OCI-LY7 (cell line): Measurements from ENCODE around the gene CCDC57. TPM values are rescaled to one million over a fixed set of nuclear protein-coding genes. Genes with fewer than 3 reads are reported as not detected.

Experiments
- BruUV-seq: library from RNA; stranded (reverse); fragments of 400-500 nt; replicated peaks from 2 replicates; lab custom pipeline; 2021; lab: Mats Ljungman, UMichigan
- CTCF ChIA-PET: fragments of 300-600 bp; sonication (Branson Sonifier 250); formaldehyde crosslinking; loops from one replicate; lab custom pipeline; 2022; ENCODE audit warnings: antibody characterized with exemption; ENCODE audit not compliant: unreplicated experiment; lab: Charles Lee
- POLR2A ChIA-PET: fragments of 300-600 bp; sonication (Branson Sonifier 250); formaldehyde crosslinking; loops from one replicate; lab custom pipeline; 2022; ENCODE audit warnings: antibody characterized with exemption; lab: Charles Lee
- DNase-seq: peaks from one replicate; pipeline ENCODE4 v3.0.0-alpha.2; 2015; ENCODE audit warnings: low spot score
- H2AFZ ChIP-seq: fragments of 200-600 bp; sonication (generic), shearing (Covaris generic); 2 replicates; pipeline ENCODE4 v1.6.1; 2014; ENCODE audit warnings: mild to moderate bottlenecking, antibody characterized with exemption, low read length, moderate library complexity
- H3K27ac ChIP-seq: fragments of 200-600 bp; sonication (generic); 2 replicates; pipeline ENCODE4 v1.5.1; 2014; ENCODE audit warnings: mixed run types, low read depth, mild to moderate bottlenecking, moderate library complexity, low read length, inconsistent platforms; ENCODE audit not compliant: poor library complexity, severe bottlenecking
- H3K36me3 ChIP-seq: fragments of 200-600 bp; sonication (generic); 2 replicates; pipeline ENCODE4 v1.6.1; 2014; ENCODE audit warnings: mild to moderate bottlenecking, antibody characterized with exemption, low read length, moderate library complexity, mixed read lengths; ENCODE audit not compliant: insufficient read depth
- H3K4me1 ChIP-seq: fragments of 200-600 bp; sonication (generic); 2 replicates; pipeline ENCODE4 v1.5.1; 2014; ENCODE audit warnings: mild to moderate bottlenecking, low read length; ENCODE audit not compliant: insufficient read depth, poor library complexity, severe bottlenecking
- H3K4me2 ChIP-seq: fragments of 200-600 bp; sonication (generic); 2 replicates; pipeline ENCODE4 v1.6.1; 2014; ENCODE audit warnings: mild to moderate bottlenecking, low read length
- H3K4me3 ChIP-seq: fragments of 200-600 bp; sonication (generic); 2 replicates; pipeline ENCODE4 v1.5.1; 2014; ENCODE audit warnings: mild to moderate bottlenecking, low read depth, low read length; ENCODE audit not compliant: poor library complexity, severe bottlenecking
- H3K79me2 ChIP-seq: fragments of 200-600 bp; sonication (generic); 2 replicates; pipeline ENCODE4 v1.6.1; 2016; ENCODE audit warnings: low read depth, mild to moderate bottlenecking, low read length, moderate library complexity, mixed read lengths; ENCODE audit not compliant: insufficient read depth
- H3K9me2 ChIP-seq: fragments of 200-600 bp; sonication (generic); 2 replicates; pipeline ENCODE4 v1.6.1; 2016; ENCODE audit warnings: mild to moderate bottlenecking, low read length, mixed read lengths; ENCODE audit not compliant: insufficient read depth
- H3K9me3 ChIP-seq: fragments of 200-600 bp; sonication (generic); 2 replicates; pipeline ENCODE4 v1.6.1; 2014; ENCODE audit warnings: mild to moderate bottlenecking, mixed run types, low read length, mixed read lengths
- H4K20me1 ChIP-seq: fragments of 200-600 bp; sonication (generic); 2 replicates; pipeline ENCODE4 v1.6.1; 2014; ENCODE audit warnings: mild to moderate bottlenecking, antibody characterized with exemption, low read length, moderate library complexity, mixed read lengths; ENCODE audit not compliant: insufficient read depth
- EZH2phosphoT487 ChIP-seq: fragments of 200-600 bp; sonication (generic); IDR thresholded peaks from 2 replicates; pipeline ENCODE4 v1.6.1; 2018; ENCODE audit warnings: low read depth, borderline replicate concordance, mild to moderate bottlenecking, mixed run types, antibody characterized with exemption, low read length, moderate library complexity, mixed read lengths
- intact Hi-C: fragments of 100-400 bp; cut with micrococcal nuclease; formaldehyde crosslinking; loops from one replicate; pipeline ENCODE4 v1.10.0; 2022; ENCODE audit not compliant: unreplicated experiment
- total RNA-seq, 2 experiments: library from RNA; depleted of rRNA in 1 of 2; stranded (reverse); fragments of >200 nt in 1 of 2; shearing (Covaris generic) in 1 of 2; gene quantifications; 2 replicates each; pipeline ENCODE4 v1.2.3, GENCODE V29; 2014 to 2022
- TF ChIP-seq, protein P1 (sequence below): fragments of 200-600 bp; sonication (generic); conservative IDR thresholded peaks from 2 replicates; pipeline ENCODE4 v1.5.1; 2014; ENCODE audit warnings: mild to moderate bottlenecking, antibody characterized with exemption, low read length, moderate library complexity, mixed read lengths

The CCDC57 gene
- total RNA-seq, 2 experiments from 2014 or later: 34.5 to 58.7 TPM

DNA sequence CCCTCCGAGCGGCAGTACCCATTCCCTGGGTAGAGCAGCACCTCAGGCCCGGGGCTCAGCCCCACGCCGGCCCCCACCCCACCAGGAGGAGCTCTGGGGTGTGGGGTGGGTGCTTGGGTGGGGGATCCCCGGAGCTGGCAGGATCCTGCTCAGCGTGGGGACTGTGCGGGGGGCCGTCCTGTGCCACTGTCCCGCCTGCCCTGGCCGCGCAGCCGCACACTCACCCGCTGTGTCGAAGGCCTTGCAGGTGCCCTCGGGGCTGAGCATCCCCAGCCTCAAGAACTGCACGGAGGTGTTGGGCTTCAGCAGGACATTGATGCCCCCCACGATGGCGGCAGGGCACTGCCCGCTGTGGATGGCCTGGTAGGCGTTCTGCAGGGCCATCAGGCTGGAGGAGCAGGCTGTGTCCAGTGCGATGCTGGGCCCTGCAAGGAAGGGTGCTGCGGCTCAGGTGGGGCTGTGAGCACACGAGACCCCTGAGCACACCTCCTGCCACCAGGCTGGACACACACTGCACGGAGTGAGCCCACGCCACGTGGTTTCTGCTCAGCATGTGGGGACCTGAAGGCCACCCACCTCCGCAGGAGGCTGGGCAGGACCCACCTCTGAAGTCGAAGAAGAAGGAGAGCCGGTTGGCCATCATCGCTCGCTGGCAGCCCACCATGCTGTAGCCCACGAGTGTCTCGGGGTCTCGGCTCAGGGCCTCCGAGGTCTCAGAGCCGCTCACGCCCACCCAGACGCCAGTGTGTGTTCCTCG lies 119.5 kb downstream of the CCDC57 start:
- Histone ChIP-seq H3K79me2 (peaks cover 25% of the 10 kb centered on the region), H3K4me1 (peaks cover 13% of the 10 kb centered on the region), H2AFZ (no peak overlapping the region), H3K9me3 (no peaks in the 10 kb centered on the region), H3K4me3 (no peak overlapping the region), H4K20me1 (peaks cover 21% of the 10 kb centered on the region; the same call in 1 of the 2 replicates), H3K4me2 (no peak overlapping the region), H3K27ac (no peak overlapping the region), H3K9me2 (no peaks in the 10 kb centered on the region), H3K36me3 (peaks cover 89% of the 10 kb centered on the region)
- TF ChIP-seq EZH2phosphoT487: no peak
- TF ChIP-seq, protein P1, sequence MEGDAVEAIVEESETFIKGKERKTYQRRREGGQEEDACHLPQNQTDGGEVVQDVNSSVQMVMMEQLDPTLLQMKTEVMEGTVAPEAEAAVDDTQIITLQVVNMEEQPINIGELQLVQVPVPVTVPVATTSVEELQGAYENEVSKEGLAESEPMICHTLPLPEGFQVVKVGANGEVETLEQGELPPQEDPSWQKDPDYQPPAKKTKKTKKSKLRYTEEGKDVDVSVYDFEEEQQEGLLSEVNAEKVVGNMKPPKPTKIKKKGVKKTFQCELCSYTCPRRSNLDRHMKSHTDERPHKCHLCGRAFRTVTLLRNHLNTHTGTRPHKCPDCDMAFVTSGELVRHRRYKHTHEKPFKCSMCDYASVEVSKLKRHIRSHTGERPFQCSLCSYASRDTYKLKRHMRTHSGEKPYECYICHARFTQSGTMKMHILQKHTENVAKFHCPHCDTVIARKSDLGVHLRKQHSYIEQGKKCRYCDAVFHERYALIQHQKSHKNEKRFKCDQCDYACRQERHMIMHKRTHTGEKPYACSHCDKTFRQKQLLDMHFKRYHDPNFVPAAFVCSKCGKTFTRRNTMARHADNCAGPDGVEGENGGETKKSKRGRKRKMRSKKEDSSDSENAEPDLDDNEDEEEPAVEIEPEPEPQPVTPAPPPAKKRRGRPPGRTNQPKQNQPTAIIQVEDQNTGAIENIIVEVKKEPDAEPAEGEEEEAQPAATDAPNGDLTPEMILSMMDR: no peak
- intact Hi-C loops: no loop called here
- POLR2A ChIA-PET: no interaction called here
- CTCF ChIA-PET: no interaction called here
- no TSS peak for BruUV-seq
- no peak for DNase-seq

DNA sequence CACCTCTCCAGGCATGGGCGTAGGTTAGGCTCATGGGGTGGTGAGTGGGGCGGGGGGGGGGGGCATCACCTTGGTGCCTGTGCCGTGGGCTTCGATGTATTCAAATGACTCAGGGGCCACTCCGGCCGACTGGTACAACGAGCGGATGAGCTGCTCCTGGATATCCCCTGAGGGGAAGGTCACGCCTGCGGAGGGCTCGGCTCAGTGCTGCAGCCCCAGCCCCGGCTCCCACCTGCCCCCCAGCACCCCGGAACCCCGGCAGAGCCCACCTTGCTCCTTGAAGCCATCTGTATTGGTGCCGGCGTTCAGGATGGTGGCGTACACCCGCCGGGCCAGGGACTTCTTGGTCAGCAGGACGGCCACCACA lies 120.0 kb downstream of the CCDC57 start:
- H4K20me1 ChIP-seq: peaks cover 21% of the 10 kb centered on the region; the same call in 1 of the 2 replicates
- H3K27ac ChIP-seq: no peak overlapping the region
- DNase-seq: no peak
- BruUV-seq: no TSS peak
- ChIA-PET POLR2A (no interaction called here), CTCF (no interaction called here)
- H3K36me3 ChIP-seq: peaks cover 94% of the 10 kb centered on the region
- H3K9me2 ChIP-seq: no peaks in the 10 kb centered on the region
- TF ChIP-seq EZH2phosphoT487: no peak
- TF ChIP-seq, protein P1: no peak
- peaks cover 24% of the 10 kb centered on the region for H3K79me2 ChIP-seq
- intact Hi-C loops: no loop called here
- H3K4me3 ChIP-seq: no peak overlapping the region
- H2AFZ ChIP-seq: no peak overlapping the region
- H3K4me2 ChIP-seq: no peak overlapping the region
- H3K9me3 ChIP-seq: no peaks in the 10 kb centered on the region
- H3K4me1 ChIP-seq: peaks cover 13% of the 10 kb centered on the region

DNA sequence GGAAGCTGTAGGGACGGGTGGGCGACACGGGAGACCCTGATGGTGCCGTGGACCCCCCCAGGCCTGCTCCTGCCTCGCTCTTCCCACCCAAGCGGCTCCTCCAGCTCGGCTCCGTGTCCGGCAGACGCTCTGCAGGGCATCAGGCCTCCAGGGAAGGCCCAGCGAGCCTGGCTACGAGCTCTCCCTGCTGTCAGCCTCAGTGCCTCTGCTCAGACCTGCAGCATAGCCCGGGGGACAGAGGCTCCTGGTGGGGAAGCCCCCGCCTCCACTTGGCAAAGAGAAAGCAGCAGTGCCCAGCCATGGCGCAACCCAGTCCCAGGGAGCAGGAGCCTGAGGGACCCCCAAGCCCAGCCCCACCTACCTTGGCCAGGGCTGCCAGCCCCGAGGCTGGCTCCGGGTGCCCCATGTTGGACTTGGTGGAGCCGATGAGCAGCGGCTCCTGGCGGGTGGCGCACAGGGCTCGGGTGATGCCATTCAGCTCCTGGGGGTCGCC lies 120.5 kb downstream of the CCDC57 start:
- Histone ChIP-seq H3K36me3 (peaks cover 95% of the 10 kb centered on the region), H3K79me2 (peaks cover 19% of the 10 kb centered on the region), H4K20me1 (peaks cover 21% of the 10 kb centered on the region; the same call in 1 of the 2 replicates), H3K4me2 (no peak overlapping the region), H3K9me3 (no peaks in the 10 kb centered on the region), H2AFZ (no peak overlapping the region), H3K4me1 (peaks cover 13% of the 10 kb centered on the region), H3K27ac (no peak overlapping the region), H3K9me2 (no peaks in the 10 kb centered on the region), H3K4me3 (no peak overlapping the region)
- DNase-seq: no peak
- ChIA-PET POLR2A (no interaction called here), CTCF (no interaction called here)
- TF ChIP-seq EZH2phosphoT487: no peak
- TF ChIP-seq, protein P1: no peak
- no TSS peak for BruUV-seq
- intact Hi-C loops: no loop called here
